Suprapubic skin (tissue), 4 donors: Measurements from ENCODE around the gene NUDT8.

Experiments
- CTCF ChIP-seq, 2 donors: fragments of 200-600 bp in 1 of 2; fragments of 450-650 bp in 1 of 2; sonication (generic) in 1 of 2; IDR thresholded peaks; one replicate each; pipeline ENCODE4 v1.5.1; 2016 to 2019; ENCODE audit warnings: antibody characterized with exemption in 2 of 2, mild to moderate bottlenecking in 1 of 2, moderate library complexity in 1 of 2
- POLR2A ChIP-seq, 2 donors: fragments of 450-650 bp; IDR thresholded peaks; one replicate each; pipeline ENCODE4 v1.6.1; 2017; ENCODE audit warnings: antibody characterized with exemption in 2 of 2, mild to moderate bottlenecking in 2 of 2, moderate library complexity in 2 of 2
- POLR2AphosphoS5 ChIP-seq, 3 donors: sonication (generic); formaldehyde crosslinking; IDR thresholded peaks; one replicate each; pipeline ENCODE4 v1.6.1; 2017; ENCODE audit warnings: antibody characterized with exemption in 3 of 3

- TF ChIP-seq POLR2A (IDR thresholded peaks at IDR 0.05) (no peak), CTCF (IDR thresholded peaks at IDR 0.05) (no peak), POLR2AphosphoS5 (IDR thresholded peaks at IDR 0.05) (no peak)
Measured at GRCh38 chr11:67665541-67666302, 36.0 kb upstream of the NUDT8 start.
